Peyer's patch (tissue), 4 donors: ENCODE data around the gene CXCL14. TPM values are rescaled to one million over a fixed set of nuclear protein-coding genes. Genes with fewer than 3 reads are reported as not detected.

ENCODE experiments used
- DNase-seq, 3 donors: peaks; one replicate each; pipeline ENCODE4 v3.0.0-alpha.2; 2017 to 2019
- H3K27ac ChIP-seq, 4 donors: fragments of 200-600 bp; sonication (generic); one replicate each; pipeline ENCODE4 v1.5.1; 2016 to 2019
- H3K27me3 ChIP-seq, 2 donors: fragments of 200-600 bp; sonication (generic); one replicate each; pipeline ENCODE4 v1.5.1; 2019
- H3K36me3 ChIP-seq, 3 donors: fragments of 200-600 bp; sonication (generic); one replicate each; pipeline ENCODE4 v1.5.1; 2016 to 2019
- H3K4me1 ChIP-seq, 4 donors: fragments of 200-600 bp; sonication (generic); one replicate each; pipeline ENCODE4 v1.5.1; 2016 to 2019
- H3K4me3 ChIP-seq, 4 donors: fragments of 200-600 bp; sonication (generic); 1 replicate in 3 of 4; 2 replicates in 1 of 4; pipeline ENCODE4 v1.5.1; 2016 to 2019; ENCODE audit warnings: mild to moderate bottlenecking in 1 of 4
- H3K9me3 ChIP-seq, 4 donors: fragments of 200-600 bp; sonication (generic); one replicate each; pipeline ENCODE4 v1.5.1; 2016 to 2019; ENCODE audit warnings: mild to moderate bottlenecking in 1 of 4
- CTCF ChIP-seq, 6 experiments: fragments of 450-650 bp in 4 of 6; fragments of 200-600 bp in 2 of 6; sonication (generic) in 1 of 6; IDR thresholded peaks; one replicate each; pipeline ENCODE4 v1.5.1; 2017 to 2019; ENCODE audit warnings: antibody characterized with exemption in 6 of 6, mild to moderate bottlenecking in 3 of 6, moderate library complexity in 1 of 6
- POLR2A ChIP-seq, 2 donors: fragments of 450-650 bp; IDR thresholded peaks; one replicate each; pipeline ENCODE4 v1.5.1; 2017; ENCODE audit warnings: antibody characterized with exemption in 2 of 2, mild to moderate bottlenecking in 2 of 2, moderate library complexity in 2 of 2
- total RNA-seq, 4 donors: library from RNA; depleted of rRNA; stranded (reverse); fragments of >200 nt; gene quantifications; one replicate each; pipeline ENCODE4 v1.1.0, GENCODE V29; 2016

Gene CXCL14
- total RNA-seq, 4 donors from 2014 or later, result 17.3 to 122 (median 23.4) TPM

GRCh38 chr5:135582099-135582781 lies 3.4 kb upstream of the CXCL14 start:
- no peak overlapping the region for H3K4me3 ChIP-seq
- no peaks in the 10 kb centered on the region for H3K4me1 ChIP-seq
- H3K36me3 ChIP-seq, result no peaks in the 10 kb centered on the region
- no peaks in the 10 kb centered on the region for H3K27me3 ChIP-seq
- TF ChIP-seq CTCF (IDR thresholded peaks at IDR 0.05), result no peak
- no peaks in the 10 kb centered on the region for H3K9me3 ChIP-seq
- DNase-seq, result no peak
- H3K27ac ChIP-seq, result no peak overlapping the region

GRCh38 chr5:135578305-135578684 lies 496 bp downstream of the CXCL14 start:
- TF ChIP-seq POLR2A (IDR thresholded peaks at IDR 0.05) (no peak), CTCF (IDR thresholded peaks at IDR 0.05) (no peak)
- no peak for DNase-seq
- Histone ChIP-seq H3K4me1 (no peaks in the 10 kb centered on the region), H3K27ac (peak overlapping the region; percentile 27 to 80 (median 46)), H3K4me3 (peak overlapping the region; percentile 21 to 45 (median 30)), H3K36me3 (no peaks in the 10 kb centered on the region), H3K9me3 (no peaks in the 10 kb centered on the region), H3K27me3 (no peaks in the 10 kb centered on the region)

- TF ChIP-seq CTCF (IDR thresholded peaks at IDR 0.05), result no peak
- TF ChIP-seq POLR2A (IDR thresholded peaks at IDR 0.05), result no peak
- H3K27me3 ChIP-seq, result no peaks in the 10 kb centered on the region
- no peaks in the 10 kb centered on the region for H3K9me3 ChIP-seq
- no peaks in the 10 kb centered on the region for H3K36me3 ChIP-seq
- no peak for DNase-seq
- peak overlapping the region in 3 of 4 donors; percentile 37 to 80 (median 55) for H3K27ac ChIP-seq
- H3K4me3 ChIP-seq, result peak overlapping the region in 2 of 4 donors; percentile 1 to 45
- no peaks in the 10 kb centered on the region for H3K4me1 ChIP-seq
Measured at GRCh38 chr5:135577421-135577820, 1.4 kb downstream of the CXCL14 start.

- H3K4me3 ChIP-seq, result peak overlapping the region in 1 of 4 donors; percentile 45
- no peaks in the 10 kb centered on the region for H3K36me3 ChIP-seq
- H3K4me1 ChIP-seq, result no peaks in the 10 kb centered on the region
- DNase-seq, result no peak
- TF ChIP-seq POLR2A (IDR thresholded peaks at IDR 0.05) (no peak), CTCF (IDR thresholded peaks at IDR 0.05) (no peak)
- no peaks in the 10 kb centered on the region for H3K27me3 ChIP-seq
- no peaks in the 10 kb centered on the region for H3K9me3 ChIP-seq
- H3K27ac ChIP-seq, result peak overlapping the region in 1 of 4 donors; percentile 80
Measured at GRCh38 chr5:135576075-135576599, 2.7 kb downstream of the CXCL14 start.

GRCh38 chr5:135574493-135574892 lies 4.3 kb downstream of the CXCL14 start:
- Histone ChIP-seq H3K9me3 (no peaks in the 10 kb centered on the region), H3K36me3 (no peaks in the 10 kb centered on the region), H3K4me3 (no peak overlapping the region), H3K27me3 (no peaks in the 10 kb centered on the region), H3K27ac (no peak overlapping the region), H3K4me1 (no peaks in the 10 kb centered on the region)
- no peak for DNase-seq
- TF ChIP-seq POLR2A (IDR thresholded peaks at IDR 0.05), result no peak
- TF ChIP-seq CTCF (IDR thresholded peaks at IDR 0.05), result no peak
